Right hindlimb (tissue), 1 donor: ENCODE results near the gene USP17L10.
A peak's percentile ranks its signal among the peaks of the same experiment; 100 is the strongest.
"Not testable (repeated sequence)": the region's sequence is repeated elsewhere in the genome, so short reads cannot be mapped to it uniquely, and the experiment has no call there.

ENCODE experiments used
- DNase-seq: peaks from one replicate; pipeline ENCODE4 v3.0.0-alpha.2; 2018

The USP17L10 gene

GRCh38 chr4:9210357-9210756 lies at the start of gene USP17L10:
Gene USP17L10 (plus strand): TSS chr4:9210657. CDS start chr4:9210657, 0 bp downstream.
- DNase-seq: not testable (repeated sequence)

GRCh38 chr4:9165990-9166389 lies 44.5 kb upstream of the USP17L10 start:
- not testable (repeated sequence) for DNase-seq

- DNase-seq: not testable (repeated sequence)
Observed at GRCh38 chr4:9169791-9170459, 40.5 kb upstream of the USP17L10 start, which contains the start of gene FAM90A26. Gene FAM90A26 (plus strand): TSS chr4:9170409. CDS start chr4:9173173, 2,764 bp downstream.

- not testable (repeated sequence) for DNase-seq
Observed at GRCh38 chr4:9214701-9215100, 4.2 kb downstream of the USP17L10 start.

GRCh38 chr4:9215105-9215504 lies 4.6 kb downstream of the USP17L10 start, which contains the start of gene USP17L11:
Gene USP17L11 (plus strand): TSS chr4:9215405. CDS start chr4:9215405, 0 bp downstream.
- DNase-seq: not testable (repeated sequence)

GRCh38 chr4:9219852-9220251 lies 9.4 kb downstream of the USP17L10 start, which contains the start of gene USP17L12:
Gene USP17L12 (plus strand): TSS chr4:9220152. CDS start chr4:9220152, 0 bp downstream.
- not testable (repeated sequence) for DNase-seq

- not testable (repeated sequence) for DNase-seq
Observed at GRCh38 chr4:9224596-9224995, 14.1 kb downstream of the USP17L10 start, which contains the start of gene USP17L13. Gene USP17L13 (plus strand): TSS chr4:9224896. CDS start chr4:9224896, 0 bp downstream.

- not testable (repeated sequence) for DNase-seq
Observed at GRCh38 chr4:9230249-9230648, 19.8 kb downstream of the USP17L10 start.

GRCh38 chr4:9234085-9234484 lies 23.6 kb downstream of the USP17L10 start, which contains the start of gene USP17L15:
Gene USP17L15 (plus strand): TSS chr4:9234385. CDS start chr4:9234385, 0 bp downstream.
- not testable (repeated sequence) for DNase-seq

GRCh38 chr4:9238461-9238860 lies 28.0 kb downstream of the USP17L10 start:
- peak; percentile 0 for DNase-seq

GRCh38 chr4:9243579-9243978 lies 33.1 kb downstream of the USP17L10 start, which contains the start of gene USP17L17:
Gene USP17L17 (plus strand): TSS chr4:9243879. CDS start chr4:9243879, 0 bp downstream.
- not testable (repeated sequence) for DNase-seq

- peak; percentile 8 for DNase-seq
Observed at GRCh38 chr4:9247953-9248680, 37.7 kb downstream of the USP17L10 start, which contains the start of gene USP17L18. Gene USP17L18 (plus strand): TSS chr4:9248630. CDS start chr4:9248630, 0 bp downstream.

GRCh38 chr4:9253078-9253477 lies 42.6 kb downstream of the USP17L10 start, which contains the start of gene USP17L19:
Gene USP17L19 (plus strand): TSS chr4:9253378. CDS start chr4:9253378, 0 bp downstream.
- not testable (repeated sequence) for DNase-seq

GRCh38 chr4:9257824-9258223 lies 47.4 kb downstream of the USP17L10 start, which contains the start of gene USP17L20:
Gene USP17L20 (plus strand): TSS chr4:9258124. CDS start chr4:9258124, 0 bp downstream.
- DNase-seq: not testable (repeated sequence)
